ENCODE measurements around the gene MAPT.

- TF ChIP-seq EZH2 (IDR thresholded peaks at IDR 0.05; ENCODE audit: borderline replicate concordance, low read depth, low read length, severe bottlenecking), result no peak
- TF ChIP-seq, protein P1, sequence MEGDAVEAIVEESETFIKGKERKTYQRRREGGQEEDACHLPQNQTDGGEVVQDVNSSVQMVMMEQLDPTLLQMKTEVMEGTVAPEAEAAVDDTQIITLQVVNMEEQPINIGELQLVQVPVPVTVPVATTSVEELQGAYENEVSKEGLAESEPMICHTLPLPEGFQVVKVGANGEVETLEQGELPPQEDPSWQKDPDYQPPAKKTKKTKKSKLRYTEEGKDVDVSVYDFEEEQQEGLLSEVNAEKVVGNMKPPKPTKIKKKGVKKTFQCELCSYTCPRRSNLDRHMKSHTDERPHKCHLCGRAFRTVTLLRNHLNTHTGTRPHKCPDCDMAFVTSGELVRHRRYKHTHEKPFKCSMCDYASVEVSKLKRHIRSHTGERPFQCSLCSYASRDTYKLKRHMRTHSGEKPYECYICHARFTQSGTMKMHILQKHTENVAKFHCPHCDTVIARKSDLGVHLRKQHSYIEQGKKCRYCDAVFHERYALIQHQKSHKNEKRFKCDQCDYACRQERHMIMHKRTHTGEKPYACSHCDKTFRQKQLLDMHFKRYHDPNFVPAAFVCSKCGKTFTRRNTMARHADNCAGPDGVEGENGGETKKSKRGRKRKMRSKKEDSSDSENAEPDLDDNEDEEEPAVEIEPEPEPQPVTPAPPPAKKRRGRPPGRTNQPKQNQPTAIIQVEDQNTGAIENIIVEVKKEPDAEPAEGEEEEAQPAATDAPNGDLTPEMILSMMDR (IDR thresholded peaks at IDR 0.05; ENCODE audit: borderline replicate concordance, extremely low read depth, low read length, poor library complexity, severe bottlenecking), result no peak
These were observed 145.3 kb downstream of the MAPT start for GRCh38 chr17:46039592-46040186.
